ENCODE results near the gene STARD7. TPM values are rescaled to one million over a fixed set of nuclear protein-coding genes. Genes with fewer than 3 reads are reported as not detected.

STARD7 gene
- total and polyA plus RNA-seq, 9 of the 15 experiments (the other 6 are each of a cell fraction or from before 2014, with no cell fraction given), result 90.9 to 196 (median 145) TPM

- TF ChIP-seq GMEB1 (CRISPR knock-in tag; IDR thresholded peaks at IDR 0.05) (peak; percentile 80), ZNF274 (IDR thresholded peaks at IDR 0.05; ENCODE audit: borderline replicate concordance, low read depth, low read length) (no peak), NFRKB (IDR thresholded peaks at IDR 0.05; ENCODE audit: low read depth) (peak; percentile 83), ZBTB43 (CRISPR knock-in tag; IDR thresholded peaks at IDR 0.05) (no peak), DPF2 (IDR thresholded peaks at IDR 0.05) (no peak), ILF3 (IDR thresholded peaks at IDR 0.05; ENCODE audit: borderline replicate concordance) (no peak), ZSCAN29 (IDR thresholded peaks at IDR 0.05) (0 out of 2 replicates have a peak, but pooled peaks have one; percentile 37), ZMIZ1 (IDR thresholded peaks at IDR 0.05; ENCODE audit: low read depth in 2 of 2, low read length in 2 of 2) (no peak), TAF1 (IDR thresholded peaks at IDR 0.05; ENCODE audit: control insufficient read depth, extremely low read depth, insufficient read depth, low read length, severe bottlenecking) (peak; percentile 81), HLTF (IDR thresholded peaks at IDR 0.05) (no peak), TRIM24 (IDR thresholded peaks at IDR 0.05) (peak in 1 of 2 experiments; percentile 29; a peak in 1 of 4 replicates), ZNF140 (CRISPR knock-in tag; IDR thresholded peaks at IDR 0.05) (no peak), PHF8 (IDR thresholded peaks at IDR 0.05; ENCODE audit: borderline replicate concordance, low read length) (peak; percentile 85), HNRNPLL (IDR thresholded peaks at IDR 0.05; ENCODE audit: low read depth, low read length, poor library complexity, severe bottlenecking) (peak; percentile 88), RBM14 (IDR thresholded peaks at IDR 0.05; ENCODE audit: borderline replicate concordance, insufficient read depth, low read depth, low read length) (peak; percentile 93; the same call in 1 of the 2 replicates), MTA3 (IDR thresholded peaks at IDR 0.05; ENCODE audit: borderline replicate concordance) (peak; percentile 91; the same call in 1 of the 2 replicates), NBN (IDR thresholded peaks at IDR 0.05; ENCODE audit: low read depth) (no peak), YBX1 (IDR thresholded peaks at IDR 0.05) (no peak), CEBPG (CRISPR knock-in tag; IDR thresholded peaks at IDR 0.05) (no peak), CEBPG (tag; conservative IDR thresholded peaks at IDR 0.05 in 1 of 2, IDR thresholded peaks at IDR 0.05 in 1 of 2) (no peak), SIX5 (IDR thresholded peaks at IDR 0.05; ENCODE audit: borderline replicate concordance in 1 of 2, insufficient read depth in 1 of 2, low read depth in 1 of 2, low read length in 2 of 2) (no peak), CCAR2 (IDR thresholded peaks at IDR 0.05; ENCODE audit: low read depth, low read length) (no peak)
These were observed at the start of gene STARD7 (continued) for GRCh38 chr2:96208143-96209010.

Measured in K562 (cell line).